AML-193 (cell line): ENCODE data around the gene HMCN1.
"Not testable (repeated sequence)": the region's sequence is repeated elsewhere in the genome, so short reads cannot be mapped to it uniquely, and the experiment has no call there.

Source experiments
- DNase-seq, 2 experiments: peaks; one replicate each; lab custom pipeline; 2025; lab: John Stamatoyannopoulos, UW

HMCN1 gene

DNA sequence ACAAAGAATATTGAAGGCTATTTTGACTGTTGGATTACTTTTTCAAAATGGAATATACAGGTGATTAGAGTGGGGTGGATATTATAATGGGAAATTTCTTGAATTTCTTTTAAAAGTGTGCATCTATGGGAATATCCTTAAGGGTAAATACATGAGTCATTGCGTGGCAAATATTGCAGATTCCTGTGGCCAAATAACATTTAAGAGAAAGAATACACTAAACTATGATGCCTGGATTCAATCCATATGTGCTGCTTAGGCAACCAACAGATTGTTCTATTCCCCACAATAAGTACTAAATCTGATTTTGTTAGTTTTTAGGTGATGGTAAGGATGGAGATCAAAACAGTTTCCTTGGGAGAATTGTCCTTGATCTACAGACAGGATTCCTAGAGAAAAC lies 119.5 kb downstream of the HMCN1 start:
- DNase-seq = no peak

DNA sequence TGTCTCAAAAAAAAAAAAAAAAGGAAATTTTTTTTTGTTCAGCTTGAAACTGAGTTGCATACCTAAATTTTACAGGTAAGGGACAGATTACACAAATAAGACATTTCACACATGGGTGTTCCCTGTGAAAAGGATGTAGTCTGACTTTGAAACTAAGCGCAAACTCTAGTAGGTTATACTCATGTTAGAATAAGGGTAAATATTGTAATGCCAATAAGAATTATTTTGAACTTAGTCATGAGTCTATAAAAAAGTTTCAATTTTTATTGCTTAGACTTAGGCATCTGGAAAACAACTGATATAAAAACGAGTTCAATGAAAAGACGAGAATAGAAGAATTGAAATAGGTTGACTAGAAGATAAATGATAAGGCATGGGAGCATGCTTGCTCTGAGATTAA lies 122.3 kb downstream of the HMCN1 start:
- DNase-seq = no peak

DNA sequence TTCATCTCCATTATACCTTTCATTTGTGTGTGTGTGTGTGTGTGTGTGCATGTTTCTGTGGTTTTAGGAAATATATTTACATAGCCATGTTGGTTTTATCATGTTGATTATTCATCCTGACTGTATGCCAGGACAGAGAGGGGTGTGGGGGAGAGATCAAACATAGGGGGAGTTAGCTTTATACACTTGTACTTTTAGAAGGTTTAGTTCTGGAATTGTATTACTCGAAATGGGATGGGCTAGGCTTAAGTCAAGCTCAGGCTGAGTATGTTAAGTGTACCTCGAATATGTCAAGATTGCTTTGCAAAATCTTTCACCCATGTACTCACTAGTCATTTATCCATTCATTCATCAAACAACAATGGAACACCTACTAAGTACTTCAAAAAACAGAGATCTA lies 123.3 kb downstream of the HMCN1 start:
- DNase-seq = no peak

DNA sequence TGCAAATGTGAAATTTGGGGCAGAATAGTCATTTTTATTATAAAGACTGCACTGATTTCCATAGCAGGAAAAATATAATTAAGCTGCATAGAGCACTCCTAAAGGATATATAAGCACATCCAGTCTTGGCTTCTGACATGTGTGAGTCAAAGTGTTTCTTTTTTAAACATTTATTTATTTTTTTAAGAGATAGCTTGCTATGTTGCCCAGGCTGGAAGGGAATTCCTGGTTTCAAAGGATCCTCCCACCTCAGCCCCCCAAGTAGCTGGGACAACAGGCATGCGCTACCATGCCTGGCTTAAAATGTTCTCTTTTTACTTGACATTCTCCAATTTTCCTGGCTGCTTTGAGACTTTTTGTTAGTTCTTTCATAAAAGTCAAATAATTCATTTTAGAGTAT lies 126.1 kb downstream of the HMCN1 start:
- no peak for DNase-seq

DNA sequence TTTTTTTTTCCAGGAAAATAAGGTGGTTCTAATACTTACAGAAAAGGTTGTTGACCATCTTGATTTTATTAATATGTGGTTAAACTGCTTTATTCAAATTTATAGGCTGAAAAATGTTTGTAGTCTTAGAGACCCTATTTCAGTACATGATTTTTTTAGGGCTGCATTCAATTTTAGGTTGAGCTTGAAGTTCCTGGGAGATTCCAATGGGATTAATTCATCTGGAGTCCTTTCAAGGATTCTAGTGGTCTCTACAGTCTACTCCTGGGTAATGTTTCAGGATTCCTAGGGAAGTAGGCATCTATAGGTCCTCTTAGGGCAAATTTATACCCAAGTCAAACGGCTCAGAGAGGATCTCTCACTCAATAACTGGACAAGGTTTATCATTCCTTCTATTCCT lies 126.7 kb downstream of the HMCN1 start:
- DNase-seq = no peak

DNA sequence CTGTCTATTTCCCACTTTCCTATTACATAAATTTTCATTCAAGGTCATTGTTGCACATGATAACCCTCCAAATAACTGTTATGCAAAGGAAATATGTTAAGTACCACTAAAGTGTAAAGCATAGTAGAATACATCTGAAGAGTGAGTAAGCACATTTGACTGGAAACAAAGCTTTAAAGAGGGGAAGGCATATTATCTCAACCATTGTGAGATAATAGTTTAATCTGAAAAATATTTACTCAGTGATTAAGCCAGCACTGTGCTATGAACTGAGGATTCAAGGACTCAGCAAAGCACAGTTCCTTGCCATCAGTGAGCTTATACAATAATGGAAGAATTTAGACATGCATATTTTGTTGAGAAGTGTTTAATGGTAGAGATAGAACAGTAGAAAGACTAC lies 127.4 kb downstream of the HMCN1 start:
- no peak for DNase-seq

DNA sequence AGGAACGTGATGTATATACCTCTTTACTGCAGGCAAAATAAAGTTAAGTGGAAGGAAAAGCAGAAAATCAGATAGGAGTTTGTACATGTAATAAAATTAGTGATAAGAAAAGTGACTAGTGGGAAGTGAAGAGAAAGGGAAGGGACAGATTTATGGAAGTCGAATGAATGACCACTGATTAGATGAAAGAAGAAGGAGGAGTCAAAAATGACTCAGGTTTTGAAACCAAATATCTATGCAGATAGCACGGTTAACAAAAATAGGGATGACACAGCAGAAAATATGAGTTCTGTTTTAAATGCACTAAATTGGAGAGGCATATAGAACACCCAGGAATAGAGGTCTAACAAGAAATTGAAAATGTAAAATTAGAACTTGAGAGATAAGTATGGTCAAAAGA lies 128.0 kb downstream of the HMCN1 start:
- no peak for DNase-seq

DNA sequence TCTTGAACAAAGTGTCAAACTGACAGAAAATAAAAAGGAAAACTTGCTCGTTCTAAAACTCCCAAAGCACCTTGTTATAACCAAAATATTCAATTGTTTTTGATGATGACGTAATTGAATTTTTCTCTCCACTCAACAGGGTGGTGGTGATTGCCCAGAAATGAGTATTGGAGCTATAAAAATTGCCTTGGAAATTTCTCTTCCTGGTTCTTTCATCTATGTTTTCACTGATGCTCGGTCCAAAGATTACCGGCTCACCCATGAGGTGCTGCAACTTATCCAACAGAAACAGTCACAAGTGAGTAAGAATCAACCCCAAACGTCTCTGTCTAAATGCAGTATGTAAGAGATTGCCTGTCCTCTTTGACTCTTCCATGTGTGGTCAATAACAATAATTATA lies 130.1 kb downstream of the HMCN1 start:
- DNase-seq = no peak

DNA sequence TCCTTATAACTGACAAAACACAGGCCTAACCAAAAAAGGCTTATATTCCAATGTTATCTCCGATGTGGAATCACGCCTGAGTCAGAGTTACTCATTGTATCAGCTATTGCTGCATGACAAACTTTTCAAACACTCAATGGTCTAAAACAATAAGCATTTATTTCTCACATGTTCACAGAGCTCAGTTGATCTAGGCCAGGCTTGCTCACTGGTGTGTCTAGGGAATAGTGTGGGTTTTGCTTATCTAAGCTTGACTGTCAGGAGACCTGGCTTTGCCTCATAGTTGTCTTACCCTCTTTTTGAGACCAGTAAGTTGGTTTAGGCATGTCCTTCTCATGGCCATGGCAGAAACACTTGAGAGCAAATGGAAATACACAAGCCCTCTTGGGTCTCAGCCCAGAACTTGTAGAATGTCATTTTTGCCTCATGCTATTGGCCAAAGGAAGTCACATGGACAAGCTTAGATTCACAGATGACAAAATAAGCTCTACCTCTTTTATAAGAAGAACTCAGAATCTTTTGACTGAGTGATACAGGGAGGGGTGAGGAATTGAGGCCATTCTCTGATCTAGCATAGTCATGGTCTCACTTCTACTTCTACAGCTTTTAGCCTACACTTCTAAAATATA lies 130.8 kb downstream of the HMCN1 start:
- no peak for DNase-seq

DNA sequence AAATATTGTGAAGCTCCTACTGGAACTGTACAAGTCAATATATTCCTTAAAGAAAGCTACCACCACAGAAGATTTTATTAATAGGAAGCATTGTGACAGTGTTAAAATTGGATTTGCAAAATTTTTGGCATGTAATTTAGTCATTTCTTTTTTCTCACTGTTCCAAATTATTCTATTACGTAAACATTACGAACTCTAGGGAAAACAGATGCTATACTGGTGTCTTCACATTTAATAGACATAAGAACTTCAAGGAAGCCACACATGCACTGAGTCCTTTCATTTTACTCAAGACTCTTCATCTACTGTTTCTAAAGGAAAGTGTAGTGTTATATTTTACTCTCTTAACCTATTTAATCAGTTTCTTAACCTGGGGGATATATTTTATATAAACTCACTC lies 135.4 kb downstream of the HMCN1 start:
- no peak for DNase-seq

DNA sequence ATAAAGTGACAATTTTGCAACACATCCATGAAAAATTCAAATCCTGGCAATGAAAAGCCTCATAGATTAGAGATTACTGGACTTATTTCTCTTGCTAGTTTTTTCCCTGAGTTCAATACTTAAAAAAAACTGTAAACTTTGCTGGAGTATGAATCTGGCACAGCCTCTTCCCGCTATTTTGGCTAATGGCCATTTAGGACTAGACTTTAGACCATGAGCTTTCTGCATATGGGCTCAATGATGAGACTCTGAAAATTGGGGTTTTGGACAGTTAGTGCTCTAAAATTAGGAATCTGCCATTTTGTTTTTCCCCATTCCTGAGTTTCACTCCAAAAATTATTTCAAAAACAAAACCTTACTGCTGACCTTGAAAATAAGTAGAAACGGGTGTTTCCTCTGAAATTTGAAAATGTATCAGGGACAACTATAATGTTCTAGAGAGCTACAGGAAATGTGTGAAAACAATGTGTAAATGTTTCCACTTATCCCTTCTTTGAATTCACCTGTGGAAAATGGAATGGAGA lies 137.5 kb downstream of the HMCN1 start:
- DNase-seq = no peak

DNA sequence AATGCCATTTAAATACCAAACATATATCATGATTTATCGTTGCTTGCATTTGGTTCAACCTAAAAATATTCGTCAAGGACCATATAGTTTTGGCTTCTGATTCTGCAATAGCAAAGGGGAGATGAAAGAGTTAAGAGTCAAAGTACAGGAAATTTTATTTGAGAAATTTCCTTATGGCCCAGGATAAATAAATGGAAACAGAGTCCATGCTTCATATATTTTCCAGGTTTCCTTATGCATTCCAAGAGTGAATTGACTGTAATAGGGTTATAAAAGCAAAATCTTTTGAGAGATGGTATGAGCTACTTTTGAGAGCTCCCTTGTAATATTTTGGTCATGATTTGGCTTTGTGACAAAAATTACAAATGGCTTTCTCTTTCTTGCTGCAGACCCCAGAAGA lies 140.1 kb downstream of the HMCN1 start:
- DNase-seq = no peak

DNA sequence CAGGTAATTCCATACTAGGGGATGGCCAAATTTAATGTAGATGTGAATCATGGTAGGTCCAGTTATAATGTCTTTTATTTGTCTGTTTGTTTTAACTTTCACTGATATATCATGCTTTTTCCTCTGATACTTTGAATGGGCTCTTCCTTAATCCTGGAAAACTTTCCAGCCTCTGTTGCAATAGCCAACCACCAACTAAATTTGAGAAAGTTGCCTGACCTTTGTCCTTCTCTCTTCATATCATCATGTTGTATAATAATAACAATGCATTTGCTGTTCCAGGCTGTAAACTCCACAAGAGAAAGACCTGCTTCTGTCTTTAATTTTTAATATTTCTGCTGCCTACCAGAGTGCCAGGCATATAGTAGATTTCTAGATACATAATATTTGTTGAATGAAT lies 146.1 kb downstream of the HMCN1 start:
- DNase-seq = no peak

DNA sequence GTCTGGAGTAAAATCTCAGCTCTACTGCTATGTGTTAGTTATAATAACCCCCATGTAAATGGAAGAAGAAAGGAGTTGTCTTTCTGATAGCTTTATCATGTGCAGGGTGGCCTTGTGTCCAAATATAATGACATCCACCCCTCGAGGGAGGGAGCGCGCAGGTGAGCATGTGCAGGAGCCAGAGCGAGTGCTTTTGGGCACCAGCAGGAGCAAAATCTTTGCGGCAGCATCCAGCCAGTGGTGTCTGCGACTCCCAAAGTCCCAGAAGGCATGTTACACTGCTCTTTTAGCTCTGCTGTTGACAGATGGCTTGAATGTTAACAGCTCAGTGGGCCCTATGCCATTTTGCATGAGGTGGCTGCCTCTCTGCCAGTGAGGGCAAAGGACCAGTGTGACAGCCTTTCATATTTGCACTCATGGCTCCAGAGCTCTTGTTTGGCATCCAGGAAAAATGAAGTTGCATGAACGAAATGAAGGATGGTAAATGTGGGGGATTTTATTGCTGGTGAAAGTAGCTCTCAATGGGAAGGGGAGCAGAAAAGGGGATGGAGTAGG lies 146.7 kb downstream of the HMCN1 start:
- no peak for DNase-seq

DNA sequence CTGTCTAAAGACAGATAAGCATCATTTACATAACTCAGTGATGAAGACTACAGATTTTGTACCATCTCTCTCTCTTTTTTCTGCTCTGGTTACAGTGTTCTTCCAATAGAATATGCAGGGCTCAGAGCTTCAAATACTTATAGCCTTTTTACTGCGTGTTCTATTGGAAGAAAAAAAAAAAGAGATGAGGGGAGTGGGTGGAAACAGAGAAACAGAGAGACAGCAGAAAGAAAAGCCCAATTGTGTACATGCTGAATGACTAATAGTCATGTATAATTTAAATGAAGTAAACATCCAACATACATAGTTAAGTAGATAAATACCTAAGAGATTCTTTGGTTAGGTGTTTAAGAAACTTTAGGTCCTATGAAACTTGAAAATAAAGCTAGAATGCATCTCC lies 151.9 kb downstream of the HMCN1 start:
- no peak for DNase-seq

DNA sequence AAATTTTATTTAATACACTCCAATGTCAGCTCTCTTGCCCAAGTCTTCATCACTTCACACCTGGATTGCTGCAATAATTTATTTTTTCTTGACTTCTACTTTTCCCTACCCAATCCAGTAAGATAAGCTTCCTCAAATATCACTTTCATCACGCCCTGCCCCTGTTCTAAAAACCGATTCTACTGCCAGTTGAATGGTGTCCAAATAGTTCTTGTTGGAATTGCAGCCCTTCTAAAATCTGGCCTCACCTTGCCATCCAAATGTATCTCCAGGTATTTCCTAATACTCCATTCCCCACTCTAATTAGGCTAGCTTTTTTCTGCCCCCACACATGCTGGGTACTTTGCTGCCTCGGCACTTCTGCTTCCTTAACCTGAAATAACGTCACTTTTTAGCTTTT lies 152.5 kb downstream of the HMCN1 start:
- DNase-seq = no peak

DNA sequence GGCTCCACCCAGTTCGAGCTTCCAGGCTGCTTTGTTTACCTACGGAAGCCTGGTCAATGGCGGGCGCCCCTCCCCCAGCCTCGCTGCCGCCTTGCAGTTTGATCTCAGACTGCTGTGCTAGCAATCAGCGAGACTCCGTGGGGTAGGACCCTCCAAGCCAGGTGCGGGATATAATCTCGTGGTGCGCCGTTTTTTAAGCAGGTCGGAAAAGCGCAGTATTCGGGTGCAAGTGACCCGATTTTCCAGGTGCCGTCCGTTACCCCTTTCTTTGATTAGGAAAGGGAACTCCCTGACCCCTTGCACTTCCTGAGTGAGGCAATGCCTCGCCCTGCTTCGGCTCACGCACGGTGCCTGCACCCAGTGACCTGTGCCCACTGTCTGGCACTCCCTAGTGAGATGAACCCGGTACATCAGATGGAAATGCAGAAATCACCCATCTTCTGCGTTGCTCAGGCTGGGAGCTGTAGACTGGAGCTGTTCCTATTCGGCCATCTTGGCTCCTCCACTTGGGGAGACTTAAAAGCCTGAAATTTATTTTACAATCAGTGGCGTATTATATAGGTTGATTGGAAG lies 158.7 kb downstream of the HMCN1 start:
- DNase-seq = not testable (repeated sequence)

DNA sequence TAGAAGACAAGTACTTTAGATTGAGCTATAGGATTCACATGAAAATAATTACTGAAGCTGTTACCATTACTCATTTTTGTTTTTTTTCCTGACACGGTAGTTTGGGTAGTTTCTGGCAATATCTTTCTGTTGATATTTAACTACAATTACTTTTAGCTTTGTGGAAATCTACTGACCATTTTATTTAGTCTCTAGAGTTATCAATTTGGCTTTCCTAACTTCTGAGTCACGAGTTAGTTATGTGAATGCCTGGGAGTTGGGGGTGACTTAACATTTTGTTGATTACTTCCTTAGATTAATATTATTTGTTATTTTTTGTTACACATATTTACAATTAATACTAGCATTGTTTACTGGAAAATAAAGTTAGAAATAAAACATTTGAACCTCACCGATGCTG lies 160.6 kb downstream of the HMCN1 start:
- no peak for DNase-seq

DNA sequence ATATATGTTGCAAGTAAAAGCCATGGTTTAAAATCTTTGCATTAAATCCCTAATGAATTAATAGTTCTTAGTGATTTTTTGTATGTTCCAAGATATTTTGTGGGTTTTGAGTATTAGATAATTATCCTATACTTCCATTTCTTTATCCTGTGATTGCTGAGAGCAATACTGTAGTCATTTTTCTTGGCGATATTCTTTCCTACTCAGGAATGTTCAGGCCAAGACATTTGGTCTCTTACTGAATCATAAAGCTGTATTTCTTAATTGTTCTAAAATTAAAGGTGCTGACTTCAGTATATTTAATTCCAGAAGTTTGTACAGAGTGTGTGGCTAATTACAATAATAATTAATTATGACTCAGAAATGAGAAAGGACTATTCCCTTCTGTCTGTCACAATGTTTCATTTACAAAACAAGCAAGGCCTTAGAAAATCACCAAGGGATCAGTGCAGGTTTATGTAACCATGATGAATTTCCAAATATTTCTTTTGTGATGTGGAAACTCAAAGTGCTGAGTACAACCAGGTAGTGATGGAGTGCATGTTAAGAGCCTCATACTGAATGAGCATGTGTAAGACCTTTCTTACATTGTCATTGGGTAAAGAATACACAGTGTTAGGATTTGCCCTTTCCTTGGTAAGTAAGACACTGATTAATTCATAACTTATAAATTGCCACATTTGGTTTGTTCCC lies 161.2 kb downstream of the HMCN1 start:
- no peak for DNase-seq

DNA sequence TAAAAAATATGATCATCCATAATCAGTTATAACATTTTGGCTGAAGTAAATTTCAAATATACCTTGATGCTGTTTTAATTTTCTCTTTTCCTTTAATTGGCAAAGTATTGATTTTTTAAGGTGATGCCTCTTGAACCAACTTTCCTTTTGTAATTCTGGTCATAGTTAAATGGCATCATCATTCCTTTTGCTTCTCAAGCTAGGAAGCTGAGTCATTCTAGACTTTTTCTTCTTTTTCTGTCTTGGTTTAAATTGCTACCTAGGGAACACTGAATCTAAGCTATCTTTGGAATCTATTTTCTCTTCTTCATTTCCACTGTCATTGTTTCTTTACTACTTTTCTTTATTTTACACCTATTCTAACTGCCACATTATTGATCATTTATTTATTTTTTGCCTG lies 162.7 kb downstream of the HMCN1 start:
- no peak for DNase-seq

DNA sequence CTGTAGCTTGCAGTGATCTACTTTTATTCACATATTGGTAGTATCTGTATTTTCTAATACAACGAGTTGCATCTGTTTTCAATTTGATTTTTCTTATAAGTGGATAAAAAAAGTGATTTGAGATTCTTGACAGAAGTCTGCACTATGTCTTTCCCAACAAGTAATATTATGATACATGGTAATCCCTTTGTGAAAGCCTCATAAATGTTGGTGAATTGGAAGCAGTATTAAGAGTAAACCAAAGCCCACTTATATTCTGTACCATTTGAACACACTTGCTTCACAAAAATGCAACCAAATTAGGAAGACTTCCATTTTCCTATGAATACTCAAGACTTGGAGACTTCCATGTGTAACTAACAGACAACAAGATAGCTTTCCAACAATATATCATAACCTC lies 172.0 kb downstream of the HMCN1 start:
- DNase-seq = no peak

DNA sequence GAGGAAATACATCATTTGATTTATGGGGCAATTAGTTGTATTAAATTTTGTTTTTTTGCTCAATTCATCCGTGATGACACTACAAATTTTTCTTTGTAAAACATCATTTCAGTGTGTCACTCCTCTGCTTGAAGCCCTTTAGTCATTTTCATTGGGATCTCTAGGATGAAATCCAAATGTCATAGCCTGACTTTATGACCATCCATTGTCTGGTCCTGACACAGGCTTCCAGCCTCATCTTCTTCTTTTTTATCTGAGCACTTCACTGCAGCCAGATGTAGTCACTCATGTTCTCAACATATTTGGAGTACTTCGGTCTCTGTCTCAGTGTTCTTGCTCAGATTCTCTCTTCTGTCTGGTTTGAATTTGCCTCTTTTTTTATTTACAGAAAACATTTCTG lies 173.1 kb downstream of the HMCN1 start:
- DNase-seq = no peak

DNA sequence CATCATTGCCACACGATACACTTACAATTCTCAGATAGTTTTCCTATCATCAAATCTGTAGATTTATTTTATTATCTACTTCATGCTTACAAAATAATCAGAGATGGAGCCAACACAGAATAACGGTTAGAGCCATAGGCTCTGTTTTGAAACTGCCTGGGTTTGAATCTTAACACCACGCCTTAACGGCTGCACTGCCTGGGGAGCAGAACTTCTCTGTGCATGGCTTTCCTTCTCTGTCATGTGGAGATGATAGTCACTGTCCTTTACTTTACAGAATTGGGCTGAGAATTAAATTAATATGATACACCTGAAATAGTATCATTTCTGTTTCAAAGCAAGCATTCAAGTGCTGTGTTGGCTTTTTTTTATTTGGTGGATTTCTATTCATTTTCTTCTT lies 177.8 kb downstream of the HMCN1 start:
- DNase-seq = no peak
